ENCODE data around the gene ATP1A3. TPM values are rescaled to one million over a fixed set of nuclear protein-coding genes. Genes with fewer than 3 reads are reported as not detected.

The ATP1A3 gene
- total RNA-seq, 4 donors from 2014 or later: 0.13 TPM; not detected in 3

DNA sequence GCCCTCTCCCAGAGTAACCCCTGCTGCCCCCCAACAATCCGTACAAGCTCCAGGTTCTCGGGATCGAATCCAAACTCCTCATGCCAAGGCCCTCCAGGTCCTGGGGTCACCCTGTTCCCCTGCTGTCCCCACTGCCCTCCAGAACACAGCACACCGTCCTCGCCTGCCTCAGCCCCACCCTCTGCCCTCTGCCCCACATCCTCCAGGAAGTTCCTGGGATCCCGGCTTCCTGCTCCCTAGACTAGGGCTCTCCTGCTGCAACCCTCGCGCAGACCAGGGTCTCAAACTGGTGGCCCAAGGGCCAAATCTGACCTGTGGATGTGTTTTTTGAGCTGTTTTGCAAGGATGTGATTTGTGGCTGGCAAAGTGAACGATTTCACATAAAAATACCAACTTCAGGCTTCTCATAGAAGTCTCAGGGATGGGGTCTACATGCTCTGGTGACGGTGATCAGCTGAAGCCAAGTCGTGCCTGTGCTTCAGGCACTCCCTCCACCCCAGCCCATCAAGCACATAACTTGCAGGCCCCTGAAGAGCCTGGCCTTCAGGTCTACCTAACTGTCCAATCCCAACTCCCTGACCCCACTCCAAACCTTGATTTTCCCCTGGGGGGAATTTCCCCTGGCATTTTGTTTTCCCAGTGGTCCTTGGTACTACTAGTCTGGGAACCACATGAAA lies 36.7 kb downstream of the ATP1A3 start:
- Histone ChIP-seq H3K4me3 (replicated peaks in 1 of 3) (no peak overlapping the region), H3K36me3 (peaks cover 6 to 10% of the 10 kb centered on the region in 2 donors), H3K9me3 (no peaks in the 10 kb centered on the region), H3K27me3 (no peaks in the 10 kb centered on the region), H3K27ac (peak overlapping the region in 1 of 3 donors; percentile 92), H3K4me1 (peaks cover 6 to 13% of the 10 kb centered on the region in 2 donors)
- intact Hi-C loops (cut with DNase I): loop anchor here (5.0 kb wide), 1 partner anchor 95 kb away; the partner anchor contains the start of gene RPS19
- TF ChIP-seq, protein P1, sequence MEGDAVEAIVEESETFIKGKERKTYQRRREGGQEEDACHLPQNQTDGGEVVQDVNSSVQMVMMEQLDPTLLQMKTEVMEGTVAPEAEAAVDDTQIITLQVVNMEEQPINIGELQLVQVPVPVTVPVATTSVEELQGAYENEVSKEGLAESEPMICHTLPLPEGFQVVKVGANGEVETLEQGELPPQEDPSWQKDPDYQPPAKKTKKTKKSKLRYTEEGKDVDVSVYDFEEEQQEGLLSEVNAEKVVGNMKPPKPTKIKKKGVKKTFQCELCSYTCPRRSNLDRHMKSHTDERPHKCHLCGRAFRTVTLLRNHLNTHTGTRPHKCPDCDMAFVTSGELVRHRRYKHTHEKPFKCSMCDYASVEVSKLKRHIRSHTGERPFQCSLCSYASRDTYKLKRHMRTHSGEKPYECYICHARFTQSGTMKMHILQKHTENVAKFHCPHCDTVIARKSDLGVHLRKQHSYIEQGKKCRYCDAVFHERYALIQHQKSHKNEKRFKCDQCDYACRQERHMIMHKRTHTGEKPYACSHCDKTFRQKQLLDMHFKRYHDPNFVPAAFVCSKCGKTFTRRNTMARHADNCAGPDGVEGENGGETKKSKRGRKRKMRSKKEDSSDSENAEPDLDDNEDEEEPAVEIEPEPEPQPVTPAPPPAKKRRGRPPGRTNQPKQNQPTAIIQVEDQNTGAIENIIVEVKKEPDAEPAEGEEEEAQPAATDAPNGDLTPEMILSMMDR (IDR thresholded peaks at IDR 0.05): no peak
- no peak for TF ChIP-seq POLR2A (IDR thresholded peaks at IDR 0.05)
- WGBS, 2 donors: 77 to 86% methylated on average over 10 to 11 of the region's 11 CpGs
- DNase-seq: no peak

DNA sequence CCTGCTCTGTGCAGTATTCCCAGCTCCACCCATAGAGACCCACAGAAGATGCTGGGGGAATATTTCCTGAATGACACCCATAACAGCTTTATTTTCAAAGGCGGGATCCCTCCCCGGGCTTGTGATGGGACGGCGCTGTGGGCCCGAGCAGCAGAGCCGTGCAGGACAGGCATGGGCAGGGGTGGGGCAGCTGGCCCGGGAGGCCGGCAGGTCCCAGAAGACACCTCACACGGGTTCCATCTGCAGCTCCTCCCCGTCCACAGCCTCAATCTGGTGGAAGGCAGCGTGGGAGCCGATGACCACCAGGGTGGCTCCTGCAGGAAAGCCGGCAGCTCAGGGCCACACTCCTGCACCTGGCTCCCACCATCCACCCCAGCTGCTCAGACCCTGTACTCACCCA lies 37.4 kb downstream of the ATP1A3 start:
- Histone ChIP-seq H3K4me1 (peaks cover 6 to 13% of the 10 kb centered on the region in 2 donors), H3K27ac (no peak overlapping the region), H3K36me3 (peaks cover 6 to 10% of the 10 kb centered on the region in 2 donors), H3K9me3 (no peaks in the 10 kb centered on the region), H3K27me3 (no peaks in the 10 kb centered on the region), H3K4me3 (replicated peaks in 1 of 3) (no peak overlapping the region)
- intact Hi-C loops (cut with DNase I): loop anchor here (5.0 kb wide), 1 partner anchor 94 kb away; the partner anchor contains the start of gene RPS19
- 93 to 95% methylated on average over 7 to 12 of the region's 13 CpGs for WGBS, 2 donors
- DNase-seq: no peak
- TF ChIP-seq, protein P1 (IDR thresholded peaks at IDR 0.05): no peak
- no peak for TF ChIP-seq POLR2A (IDR thresholded peaks at IDR 0.05)

GRCh38 chr19:41955521-41955920 lies 38.5 kb downstream of the ATP1A3 start:
- H3K27ac ChIP-seq: no peak overlapping the region
- H3K36me3 ChIP-seq: peaks cover 6 to 10% of the 10 kb centered on the region in 2 donors
- H3K4me3 ChIP-seq (replicated peaks in 1 of 3): no peak overlapping the region
- no peaks in the 10 kb centered on the region for H3K27me3 ChIP-seq
- H3K4me1 ChIP-seq: peaks cover 6 to 13% of the 10 kb centered on the region in 2 donors
- 80 to 83% methylated on average over 7 of the region's 7 CpGs for WGBS, 2 donors
- TF ChIP-seq, protein P1 (IDR thresholded peaks at IDR 0.05): no peak
- no peak for TF ChIP-seq POLR2A (IDR thresholded peaks at IDR 0.05)
- no peaks in the 10 kb centered on the region for H3K9me3 ChIP-seq
- DNase-seq: no peak
- intact Hi-C loops (cut with DNase I): loop anchor here (5.0 kb wide), 1 partner anchor 93 kb away; the partner anchor contains the start of gene RPS19

GRCh38 chr19:41951686-41952172 lies 42.3 kb downstream of the ATP1A3 start:
- WGBS, 2 donors: 5 to 6% methylated on average over 10 to 12 of the region's 12 CpGs
- Histone ChIP-seq H3K36me3 (peaks cover 4 to 9% of the 10 kb centered on the region in 2 donors), H3K9me3 (no peaks in the 10 kb centered on the region), H3K4me3 (replicated peaks in 1 of 3) (no peak overlapping the region), H3K27me3 (no peaks in the 10 kb centered on the region), H3K27ac (no peak overlapping the region), H3K4me1 (no peaks in the 10 kb centered on the region)
- intact Hi-C loops (cut with DNase I): no loop called here
- TF ChIP-seq, protein P1 (IDR thresholded peaks at IDR 0.05): peak; percentile 77 to 100 (median 92)
- no peak for TF ChIP-seq POLR2A (IDR thresholded peaks at IDR 0.05)
- peak; percentile 65 to 72 for DNase-seq

- H3K9me3 ChIP-seq: no peaks in the 10 kb centered on the region
- intact Hi-C loops (cut with DNase I): no loop called here
- 87 to 95% methylated on average over 3 of the region's 3 CpGs for WGBS, 2 donors
- no peaks in the 10 kb centered on the region for H3K36me3 ChIP-seq
- no peaks in the 10 kb centered on the region for H3K27me3 ChIP-seq
- H3K4me3 ChIP-seq (replicated peaks in 1 of 3): no peak overlapping the region
- H3K4me1 ChIP-seq: no peaks in the 10 kb centered on the region
- TF ChIP-seq POLR2A (IDR thresholded peaks at IDR 0.05): no peak
- TF ChIP-seq, protein P1 (IDR thresholded peaks at IDR 0.05): no peak
- H3K27ac ChIP-seq: no peak overlapping the region
- DNase-seq: no peak
Observed at GRCh38 chr19:41947091-41947490, 46.9 kb downstream of the ATP1A3 start.

All from thyroid gland (tissue), 4 donors.